ENCODE results near the gene RBSN. TPM values are rescaled to one million over a fixed set of nuclear protein-coding genes. Genes with fewer than 3 reads are reported as not detected.

The RBSN gene
- total RNA-seq, 2 experiments from 2014 or later = 15.0 to 15.3 TPM

DNA sequence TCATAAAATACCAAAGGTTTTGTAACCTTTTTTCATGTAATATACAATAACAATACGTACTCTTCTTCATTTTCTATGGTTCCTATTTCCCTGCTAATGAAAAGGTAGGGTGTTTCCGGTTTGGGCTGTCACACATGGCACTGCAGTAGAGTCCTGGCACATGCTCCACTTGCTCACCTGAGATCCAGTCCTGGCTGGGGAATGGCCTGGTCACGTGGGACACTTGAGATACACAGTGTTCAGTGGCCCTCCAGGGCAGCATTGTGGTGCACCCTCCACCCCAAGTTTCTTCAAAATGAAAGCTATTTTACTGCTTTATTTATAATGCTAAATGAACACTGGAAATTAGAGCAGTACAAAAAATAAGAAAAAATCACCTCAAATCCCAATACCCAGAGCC is 57.0 kb downstream of the RBSN start:
- no peak overlapping the region for H3K27ac Mint-ChIP-seq
- H3K27me3 Mint-ChIP-seq = no peaks in the 10 kb centered on the region
- ChIA-PET POLR2A (no interaction called here), CTCF (no interaction called here)
- no peaks in the 10 kb centered on the region for H3K9me3 Mint-ChIP-seq
- DNase-seq = no peak
- intact Hi-C loops (cut with micrococcal nuclease) = loop anchor here (5.0 kb wide), 1 partner anchor 55 kb away; no protein-coding TSS in a partner anchor
- peaks cover 51% of the 10 kb centered on the region for H3K36me3 Mint-ChIP-seq
- no peak overlapping the region for H3K4me3 Mint-ChIP-seq
- H3K4me1 Mint-ChIP-seq (ENCODE audit: low read depth) = peaks cover 33% of the 10 kb centered on the region

DNA sequence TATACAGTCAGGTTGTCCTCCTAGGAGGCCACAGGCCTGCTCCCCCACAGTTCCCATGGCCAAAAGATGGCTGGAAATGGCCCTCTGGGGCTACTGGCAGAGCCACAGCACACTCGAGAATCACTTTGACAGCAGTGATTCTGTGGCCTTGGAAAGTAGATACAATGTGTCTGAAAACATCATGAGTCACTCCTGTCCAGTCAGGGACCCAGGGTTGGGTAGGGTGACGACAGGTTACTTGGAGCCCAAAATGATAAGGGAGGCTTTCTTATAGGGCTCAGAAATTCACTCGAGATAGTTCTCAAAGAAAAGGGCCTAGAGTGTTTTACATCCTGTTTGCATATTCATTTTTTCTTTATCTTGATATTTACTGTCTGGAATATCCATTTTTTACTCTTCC is 58.1 kb downstream of the RBSN start:
- Mint-ChIP-seq H3K27ac (peak overlapping the region; percentile 45), H3K27me3 (no peaks in the 10 kb centered on the region), H3K36me3 (peaks cover 44% of the 10 kb centered on the region), H3K4me3 (no peak overlapping the region), H3K9me3 (no peaks in the 10 kb centered on the region), H3K4me1 (ENCODE audit: low read depth) (peaks cover 31% of the 10 kb centered on the region)
- intact Hi-C loops (cut with micrococcal nuclease) = loop anchor here (5.0 kb wide), 1 partner anchor 54 kb away; no protein-coding TSS in a partner anchor
- no peak for DNase-seq
- ChIA-PET POLR2A (no interaction called here), CTCF (no interaction called here)

DNA sequence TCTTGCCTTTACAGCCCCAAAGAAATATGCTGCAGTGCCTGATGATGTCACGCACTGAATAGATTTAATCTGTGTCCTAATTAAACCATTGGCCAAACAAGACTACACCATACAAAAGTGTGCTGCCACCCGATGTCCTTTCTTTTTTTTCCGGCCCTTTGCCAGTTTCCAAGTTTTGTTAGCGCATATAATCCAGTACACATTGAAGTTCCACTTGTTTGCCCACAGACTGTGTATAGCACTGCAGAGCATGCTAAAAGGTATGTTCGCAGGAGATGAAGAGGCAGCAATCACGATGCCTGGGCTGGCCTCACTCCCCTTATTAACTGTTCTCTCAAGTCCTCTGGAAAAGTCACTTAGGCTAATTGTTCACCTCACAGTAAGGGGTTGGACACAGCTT is 60.6 kb downstream of the RBSN start:
- Mint-ChIP-seq H3K27me3 (no peaks in the 10 kb centered on the region), H3K9me3 (no peaks in the 10 kb centered on the region), H3K27ac (no peak overlapping the region), H3K4me3 (no peak overlapping the region), H3K36me3 (peaks cover 35% of the 10 kb centered on the region), H3K4me1 (ENCODE audit: low read depth) (peaks cover 9% of the 10 kb centered on the region)
- DNase-seq = no peak
- ChIA-PET CTCF (no interaction called here), POLR2A (no interaction called here)
- intact Hi-C loops (cut with micrococcal nuclease) = no loop called here

DNA sequence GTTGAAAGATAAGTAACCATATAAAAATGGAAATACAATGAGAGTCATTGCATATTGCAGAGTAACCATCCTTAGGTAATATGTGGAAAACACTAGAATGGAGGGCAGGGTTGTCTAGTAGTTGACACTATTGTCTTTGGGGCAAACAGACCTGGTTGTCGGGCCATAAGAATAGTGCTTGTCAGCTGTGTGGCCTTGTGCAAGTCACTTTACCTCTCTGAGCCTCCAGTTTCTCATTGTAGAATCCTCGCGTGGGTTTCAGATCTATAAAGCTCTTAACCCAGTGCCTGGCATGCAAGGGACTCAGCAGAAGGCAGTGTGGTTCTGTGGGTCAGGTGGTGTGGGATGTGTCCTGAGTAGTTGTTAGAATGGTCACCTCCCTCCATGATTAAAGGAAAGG is 65.8 kb downstream of the RBSN start:
- no peak for DNase-seq
- H3K9me3 Mint-ChIP-seq = no peaks in the 10 kb centered on the region
- no peaks in the 10 kb centered on the region for H3K4me1 Mint-ChIP-seq (ENCODE audit: low read depth)
- peak overlapping the region; percentile 54 for H3K27ac Mint-ChIP-seq
- peaks cover 42% of the 10 kb centered on the region for H3K36me3 Mint-ChIP-seq
- ChIA-PET POLR2A (no interaction called here), CTCF (no interaction called here)
- no peaks in the 10 kb centered on the region for H3K27me3 Mint-ChIP-seq
- intact Hi-C loops (cut with micrococcal nuclease) = no loop called here
- H3K4me3 Mint-ChIP-seq = no peak overlapping the region

DNA sequence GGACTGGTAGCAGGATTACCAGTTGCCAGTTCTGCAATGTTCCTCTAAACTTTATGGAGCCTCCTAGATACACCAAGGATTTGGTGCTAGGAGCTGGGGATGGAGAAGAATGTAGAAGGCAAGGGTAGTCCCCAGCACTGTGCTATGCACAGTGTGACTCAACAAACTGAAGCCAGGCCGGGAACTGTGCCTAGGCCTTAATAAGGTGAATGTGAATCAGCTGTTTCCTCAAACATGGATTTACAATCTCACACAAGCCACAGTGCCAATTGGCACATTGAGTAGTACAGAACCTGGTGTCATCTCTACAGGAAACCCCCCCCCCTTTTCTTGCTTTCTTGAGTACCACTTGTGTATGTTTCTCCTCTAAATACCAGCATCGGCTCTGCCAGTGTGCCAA is 66.3 kb downstream of the RBSN start:
- Mint-ChIP-seq H3K4me1 (ENCODE audit: low read depth) (no peaks in the 10 kb centered on the region), H3K4me3 (no peak overlapping the region), H3K36me3 (peaks cover 40% of the 10 kb centered on the region), H3K9me3 (no peaks in the 10 kb centered on the region), H3K27ac (peak overlapping the region; percentile 54), H3K27me3 (no peaks in the 10 kb centered on the region)
- intact Hi-C loops (cut with micrococcal nuclease) = no loop called here
- ChIA-PET POLR2A (no interaction called here), CTCF (no interaction called here)
- no peak for DNase-seq

DNA sequence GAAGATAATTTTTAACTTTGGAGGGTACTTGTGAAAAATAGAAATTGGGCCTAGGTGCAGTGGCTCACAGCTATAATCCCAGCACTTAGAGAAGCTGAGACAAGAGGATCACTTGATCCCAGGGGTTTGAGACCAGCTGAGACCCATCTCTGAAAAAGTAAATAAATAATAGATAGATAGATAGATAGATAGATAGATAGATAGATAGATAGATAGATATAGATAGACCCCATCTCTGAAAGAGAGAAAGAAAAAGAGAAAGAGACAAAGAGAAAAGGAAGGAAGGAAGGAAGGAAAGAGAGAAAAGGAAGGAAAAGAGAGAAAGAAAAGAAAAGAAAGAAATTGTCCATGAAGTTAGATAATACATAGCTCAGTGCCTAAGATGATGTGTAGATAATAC is 69.3 kb downstream of the RBSN start:
- DNase-seq = no peak
- no peaks in the 10 kb centered on the region for H3K4me1 Mint-ChIP-seq (ENCODE audit: low read depth)
- intact Hi-C loops (cut with micrococcal nuclease) = no loop called here
- H3K36me3 Mint-ChIP-seq = peaks cover 43% of the 10 kb centered on the region
- H3K9me3 Mint-ChIP-seq = no peaks in the 10 kb centered on the region
- ChIA-PET POLR2A (no interaction called here), CTCF (interaction anchor here (0.6 to 1.8 kb wide), 4 partner anchors 22 to 255 kb away, joined by 3 to 8 read pairs (median 4); no protein-coding TSS in a partner anchor)
- H3K4me3 Mint-ChIP-seq = no peak overlapping the region
- no peak overlapping the region for H3K27ac Mint-ChIP-seq
- H3K27me3 Mint-ChIP-seq = no peaks in the 10 kb centered on the region

DNA sequence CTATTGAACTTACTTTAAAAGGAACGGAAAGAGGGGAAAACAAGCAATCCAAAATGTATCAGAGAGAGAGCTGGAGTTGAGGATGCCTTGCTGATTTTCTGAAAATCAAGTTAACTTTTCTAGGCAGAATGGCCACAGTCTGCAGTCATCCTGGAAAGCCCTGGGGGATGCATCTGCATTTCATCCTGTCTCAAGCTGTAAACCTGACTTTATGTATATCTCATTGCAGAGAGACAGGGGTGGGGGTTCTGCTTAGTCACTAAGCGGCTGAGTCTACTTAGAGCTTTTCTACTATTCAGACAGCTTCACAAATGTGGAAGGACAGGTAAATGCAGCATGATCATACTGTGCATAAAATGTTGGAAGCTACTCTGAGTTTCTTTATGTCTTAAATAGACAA is 75.2 kb downstream of the RBSN start:
- Mint-ChIP-seq H3K27ac (no peak overlapping the region), H3K4me3 (no peak overlapping the region), H3K9me3 (no peaks in the 10 kb centered on the region), H3K4me1 (ENCODE audit: low read depth) (no peaks in the 10 kb centered on the region), H3K36me3 (peaks cover 43% of the 10 kb centered on the region), H3K27me3 (no peaks in the 10 kb centered on the region)
- POLR2A ChIA-PET = no interaction called here
- DNase-seq = no peak
- CTCF ChIA-PET = no interaction called here
- intact Hi-C loops (cut with micrococcal nuclease) = no loop called here

DNA sequence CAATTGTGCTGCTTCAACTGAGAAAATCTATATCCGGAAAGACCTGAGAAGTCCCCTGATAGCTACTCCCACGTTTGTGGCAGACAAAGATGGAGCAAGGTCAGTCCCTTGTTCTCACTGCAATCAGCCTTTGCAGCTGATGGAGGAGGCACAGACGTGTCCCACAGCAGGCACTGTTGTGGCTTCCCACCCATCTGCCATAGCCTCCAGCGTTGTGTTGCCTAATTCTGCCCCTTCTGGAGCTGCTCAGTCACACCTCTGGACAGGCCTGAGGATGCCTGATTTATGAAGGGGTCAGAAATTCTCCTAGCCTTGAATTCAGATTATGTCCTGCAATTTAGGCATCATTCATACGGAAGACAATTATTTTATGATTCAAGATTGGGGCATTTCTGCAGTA is 75.7 kb downstream of the RBSN start:
- CTCF ChIA-PET = interaction anchor here (0.9 kb wide), 1 partner anchor 97 kb away, joined by 3 read pairs; no protein-coding TSS in a partner anchor
- Mint-ChIP-seq H3K4me3 (no peak overlapping the region), H3K36me3 (peaks cover 41% of the 10 kb centered on the region), H3K9me3 (no peaks in the 10 kb centered on the region), H3K4me1 (ENCODE audit: low read depth) (no peaks in the 10 kb centered on the region), H3K27me3 (no peaks in the 10 kb centered on the region), H3K27ac (no peak overlapping the region)
- POLR2A ChIA-PET = no interaction called here
- no peak for DNase-seq
- intact Hi-C loops (cut with micrococcal nuclease) = no loop called here

Other genes starting within 250 kb of the RBSN start
- gene NR2C2, start 151.6 kb downstream of the RBSN start, total RNA-seq = 10 to 100 TPM; 49.5 to 51.1 TPM
- 10 to 100 TPM; 53.8 to 58.5 TPM for gene MRPS25, start 33.8 kb downstream of the RBSN start, total RNA-seq
- gene CAPN7, start 107.1 kb upstream of the RBSN start, total RNA-seq = 10 to 100 TPM; 23.6 to 28.1 TPM
- gene SH3BP5, start 233.4 kb upstream of the RBSN start, total RNA-seq = 10 to 100 TPM; 33.6 to 37.5 TPM